Effector CD8-positive, alpha-beta T cell (primary cell): ENCODE data around the gene TOMM5.
"Not testable (repeated sequence)": the region's sequence is repeated elsewhere in the genome, so short reads cannot be mapped to it uniquely, and the experiment has no call there.

Experiments
- DNase-seq: peaks from one replicate; lab custom pipeline; 2025; lab: John Stamatoyannopoulos, UW

The TOMM5 gene

GRCh38 chr9:37611961-37612360 lies 19.6 kb upstream of the TOMM5 start:
- DNase-seq: no peak

GRCh38 chr9:37611014-37611413 lies 18.6 kb upstream of the TOMM5 start:
- DNase-seq: no peak

- no peak for DNase-seq
Measured at GRCh38 chr9:37609735-37610397, 17.5 kb upstream of the TOMM5 start.

- DNase-seq: no peak
Measured at GRCh38 chr9:37608250-37608649, 15.9 kb upstream of the TOMM5 start.

- no peak for DNase-seq
Measured at GRCh38 chr9:37604296-37604695, 11.9 kb upstream of the TOMM5 start.

GRCh38 chr9:37602817-37603216 lies 10.4 kb upstream of the TOMM5 start:
- DNase-seq: no peak

- not testable (repeated sequence) for DNase-seq
Measured at GRCh38 chr9:37602061-37602460, 9.7 kb upstream of the TOMM5 start.

- no peak for DNase-seq
Measured at GRCh38 chr9:37596504-37596903, 4.1 kb upstream of the TOMM5 start.

- no peak for DNase-seq
Measured at GRCh38 chr9:37593883-37594448, 1.6 kb upstream of the TOMM5 start.

GRCh38 chr9:37587521-37587920 lies 4.9 kb downstream of the TOMM5 start:
- no peak for DNase-seq

- DNase-seq: no peak
Measured at GRCh38 chr9:37583522-37584121, 8.8 kb downstream of the TOMM5 start.

GRCh38 chr9:37582548-37583157 lies 9.7 kb downstream of the TOMM5 start:
- no peak for DNase-seq

- DNase-seq: no peak
Measured at GRCh38 chr9:37575921-37576721, 16.3 kb downstream of the TOMM5 start, which contains the start of gene FBXO10. TSS of gene FBXO10 (minus strand) at chr9:37576380. CDS start at chr9:37541768, 34,612 bp downstream.

GRCh38 chr9:37575511-37575914 lies 16.9 kb downstream of the TOMM5 start:
- DNase-seq: no peak

- DNase-seq: no peak
Measured at GRCh38 chr9:37575001-37575400, 17.4 kb downstream of the TOMM5 start.

GRCh38 chr9:37574241-37574721 lies 18.1 kb downstream of the TOMM5 start:
- no peak for DNase-seq

- DNase-seq: no peak
Measured at GRCh38 chr9:37571282-37571681, 21.1 kb downstream of the TOMM5 start.

- no peak for DNase-seq
Measured at GRCh38 chr9:37566716-37567115, 25.7 kb downstream of the TOMM5 start.

- no peak for DNase-seq
Measured at GRCh38 chr9:37565661-37566618, 26.5 kb downstream of the TOMM5 start.

- DNase-seq: no peak
Measured at GRCh38 chr9:37564916-37565315, 27.5 kb downstream of the TOMM5 start.
